H1 (cell line): ENCODE data around the gene NELL1. TPM values are rescaled to one million over a fixed set of nuclear protein-coding genes. Genes with fewer than 3 reads are reported as not detected.

Experiments
- KDM4A ChIP-seq: IDR thresholded peaks from one replicate; pipeline ENCODE4 v1.7.1; 2012; ENCODE audit warnings: low read depth, mild to moderate bottlenecking, moderate library complexity, low read length, inconsistent platforms; ENCODE audit not compliant: severe bottlenecking
- POU5F1 ChIP-seq: IDR thresholded peaks from 2 replicates; pipeline ENCODE4 v1.6.1; 2011; ENCODE audit warnings: low read depth, mild to moderate bottlenecking, low read length, moderate library complexity
- RAD21 ChIP-seq, 2 experiments: IDR thresholded peaks in 1 of 2; conservative IDR thresholded peaks in 1 of 2; 2 replicates each; pipeline ENCODE4 v1.6.1; 2011; ENCODE audit warnings: low read depth in 2 of 2, low read length in 2 of 2, improper control_type of control experiment in 1 of 2, inconsistent platforms in 1 of 2, mild to moderate bottlenecking in 1 of 2, moderate library complexity in 1 of 2
- polyA plus RNA-seq, 7 experiments: library from polyadenylated mRNA; depleted of rRNA in 3 of 7; stranded (reverse) in 5 of 7; unstranded in 2 of 7; fragments of >200 nt in 5 of 7; fragments of 200-250 nt in 2 of 7; gene quantifications; 1 replicate in 5 of 7; 2 replicates in 1 of 7; 4 replicates in 1 of 7; pipeline versions ENCODE4 v1.2.1 to v1.2.3, GENCODE V29; 2011 to 2013; ENCODE audit warnings: missing spikeins in 2 of 7, mixed read lengths in 2 of 7
- total RNA-seq: library from RNA; stranded (reverse); fragmentation: NEBNext Ultra II Directional; extraction: Animal tissue kit (Norgen Biotek cat#: 25700); gene quantifications from 2 replicates; pipeline ENCODE4 v1.2.1, GENCODE V29; 2021

NELL1 gene
- total and polyA plus RNA-seq, 2 of the 8 experiments (the other 6 are each of a cell fraction or from before 2014, with no cell fraction given): 0.21 TPM; not detected in 1

DNA sequence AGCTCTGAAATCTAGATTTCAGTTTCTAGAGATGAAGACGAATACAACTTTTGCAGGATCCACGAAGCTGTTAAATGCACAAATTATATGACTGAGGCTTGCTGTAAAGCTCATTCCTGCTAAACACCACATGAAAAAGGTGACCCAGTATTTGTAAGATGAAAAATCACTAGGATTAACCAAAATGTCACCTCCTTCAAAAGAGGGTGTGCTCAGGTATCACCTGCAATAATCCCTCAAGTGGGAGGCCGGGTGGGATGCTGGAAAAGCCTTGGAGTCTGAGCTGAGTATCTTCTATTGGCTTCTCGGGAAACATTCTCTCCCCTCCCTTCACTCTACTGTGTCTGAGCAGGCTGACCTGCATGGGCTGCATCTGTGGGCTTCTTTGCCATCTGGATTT is 195.8 kb downstream of the NELL1 start (continued):
- TF ChIP-seq RAD21 (IDR thresholded peaks at IDR 0.05 in 1 of 2, conservative IDR thresholded peaks at IDR 0.05 in 1 of 2; ENCODE audit: low read depth in 2 of 2, low read length in 2 of 2) (no peak), POU5F1 (no peak), KDM4A (no peak)
